ENCODE results near the gene ADM2. TPM values are rescaled to one million over a fixed set of nuclear protein-coding genes. Genes with fewer than 3 reads are reported as not detected.
"Not testable (repeated sequence)": the region's sequence is repeated elsewhere in the genome, so short reads cannot be mapped to it uniquely, and the experiment has no call there.

ADM2 gene
- total RNA-seq (2021) = 7.2 and 10.5 TPM in 2 replicates
- percentile 48 among the genes with signal in this experiment for Bru-seq, nascent RNA
- BruChase-seq, experiment 1, labeled RNA remaining after a 2-hour chase = percentile 64 among the genes with signal in this experiment
- percentile 74 among the genes with signal in this experiment for BruChase-seq, experiment 2, labeled RNA remaining after a 6-hour chase
- long read RNA-seq, full-length matches to known transcripts = 6 of 14 reads
- long read RNA-seq, partial matches to known transcripts = 0 of 14 reads
- long read RNA-seq, other reads (novel, unspliced or antisense) = 8 of 14 reads

DNA sequence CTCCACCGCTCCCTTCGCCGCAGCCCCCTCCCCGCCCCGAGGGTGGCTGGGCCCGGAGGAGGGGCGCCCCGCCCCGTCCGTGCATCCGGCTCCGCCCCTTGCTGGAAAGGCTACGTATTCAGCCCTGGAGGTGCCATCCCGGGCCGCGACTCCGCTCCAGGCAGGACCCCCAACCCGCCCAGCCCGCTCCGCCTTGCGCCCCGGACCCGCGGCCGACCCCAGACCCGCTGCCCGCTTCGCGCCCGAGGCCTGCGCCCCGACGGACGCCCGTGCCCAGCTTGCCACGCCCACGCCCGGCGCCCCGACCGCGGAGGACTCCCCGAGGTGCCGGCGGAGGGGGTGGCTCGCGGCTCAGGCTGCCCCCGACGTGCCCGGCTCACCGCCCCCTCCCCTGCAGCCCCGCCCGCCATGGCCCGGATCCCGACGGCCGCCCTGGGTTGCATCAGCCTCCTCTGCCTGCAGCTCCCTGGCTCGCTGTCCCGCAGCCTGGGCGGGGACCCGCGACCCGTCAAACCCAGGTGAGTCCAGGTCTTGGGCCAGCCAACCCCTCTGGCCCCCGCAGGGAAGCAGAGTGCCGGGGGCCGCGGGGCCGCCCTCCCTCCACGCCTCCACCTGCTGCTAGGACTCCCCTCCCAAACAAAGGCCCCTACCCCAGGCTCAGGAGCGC lies at the start of gene ADM2:
TSS of gene ADM2 (plus strand) at position 104 of the 667 bp plus-strand sequence. CDS start at position 409, 305 bp downstream.
- H3K4me1 ChIP-seq (replicated peaks; ENCODE audit: insufficient read depth) = peaks cover 13% of the 10 kb centered on the region; the same call in 1 of the 2 replicates
- intact Hi-C loops (cut with micrococcal nuclease; ENCODE audit: unreplicated experiment) = no loop called here
- no peak for TF ChIP-seq EZH2 (IDR thresholded peaks at IDR 0.05; ENCODE audit: low read depth)
- no peak for TF ChIP-seq CTCF (conservative IDR thresholded peaks at IDR 0.05)
- H3F3A ChIP-seq (ENCODE audit: insufficient read depth, low read depth) = peaks cover 33% of the 10 kb centered on the region
- no peaks in the 10 kb centered on the region for H3K9me3 ChIP-seq (ENCODE audit: insufficient read depth, low read depth)
- CTCF ChIA-PET = no interaction called here
- POLR2A ChIA-PET (ENCODE audit: unreplicated experiment) = no interaction called here
- H3K9me2 ChIP-seq (ENCODE audit: insufficient read depth) = no peaks in the 10 kb centered on the region
- H3K36me3 ChIP-seq (ENCODE audit: low read depth) = peaks cover 7% of the 10 kb centered on the region
- peak within 1 kb of the TSS; percentile 96 for H3K4me2 ChIP-seq
- peaks cover 9% of the 10 kb centered on the region for H4K20me1 ChIP-seq (ENCODE audit: insufficient read depth)
- H3K4me3 ChIP-seq = peak within 1 kb of the TSS; percentile 87
- H3K79me2 ChIP-seq (ENCODE audit: low read depth) = no peaks in the 10 kb centered on the region
- peak within 1 kb of the TSS; percentile 77 for H2AFZ ChIP-seq
- no TSS peak for BruUV-seq (replicated peaks)
- peak in 1 of 2 experiments; percentile 47 for DNase-seq
- H3K27ac ChIP-seq = no peak within 1 kb of the TSS
- H3K27me3 ChIP-seq (ENCODE audit: insufficient read depth, low read depth) = no peaks in the 10 kb centered on the region

DNA sequence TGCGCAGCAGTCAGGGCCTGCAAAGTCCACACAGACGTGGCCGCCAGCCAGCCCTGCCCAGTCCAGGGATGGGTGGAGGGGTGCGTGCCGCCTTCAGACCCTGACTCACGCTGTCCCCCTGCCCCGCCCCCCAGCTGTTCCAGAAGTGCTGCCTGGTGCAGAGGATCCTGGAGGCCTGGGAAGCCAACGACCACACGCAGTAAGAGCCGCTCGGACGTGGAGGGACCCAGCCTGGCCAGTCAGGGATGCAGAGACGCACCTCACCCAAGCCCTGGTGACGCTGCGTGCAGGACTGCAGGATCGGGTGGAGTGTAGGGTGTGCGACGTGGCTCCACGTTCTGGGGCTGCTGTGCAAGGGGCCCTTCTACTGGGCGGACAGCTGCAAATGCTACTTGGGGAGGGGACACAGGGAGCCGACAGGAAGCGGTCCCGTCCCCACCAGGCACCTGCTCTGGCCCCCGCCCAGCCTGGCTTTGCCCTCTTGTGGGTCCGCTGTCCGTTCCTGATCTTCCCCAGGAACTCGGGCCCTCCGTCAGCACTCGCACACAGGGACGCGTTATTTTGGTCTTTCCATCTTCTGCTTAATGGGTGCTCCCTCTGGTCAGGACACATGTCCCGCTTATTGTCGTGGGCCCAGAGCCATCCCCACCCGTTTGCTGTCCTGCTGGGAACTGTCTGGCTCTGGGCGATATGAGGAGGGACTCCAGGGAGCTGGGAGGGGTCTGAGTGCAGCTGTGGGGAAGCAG lies 49.0 kb upstream of the ADM2 start:
- no peaks in the 10 kb centered on the region for H3K27me3 ChIP-seq (ENCODE audit: insufficient read depth, low read depth)
- no peak overlapping the region for H3K4me2 ChIP-seq
- no peak overlapping the region for H2AFZ ChIP-seq
- TF ChIP-seq EZH2 (IDR thresholded peaks at IDR 0.05; ENCODE audit: low read depth) = no peak
- no peak for TF ChIP-seq CTCF (conservative IDR thresholded peaks at IDR 0.05)
- intact Hi-C loops (cut with micrococcal nuclease; ENCODE audit: unreplicated experiment) = no loop called here
- no peaks in the 10 kb centered on the region for H3K4me1 ChIP-seq (replicated peaks; ENCODE audit: insufficient read depth)
- POLR2A ChIA-PET (ENCODE audit: unreplicated experiment) = no interaction called here
- peaks cover 10% of the 10 kb centered on the region; the same call in 1 of the 2 replicates for H3F3A ChIP-seq (ENCODE audit: insufficient read depth, low read depth)
- no peak for DNase-seq
- H3K27ac ChIP-seq = no peak overlapping the region
- H3K4me3 ChIP-seq = no peak overlapping the region
- H3K9me3 ChIP-seq (ENCODE audit: insufficient read depth, low read depth) = no peaks in the 10 kb centered on the region
- H3K9me2 ChIP-seq (ENCODE audit: insufficient read depth) = no peaks in the 10 kb centered on the region
- CTCF ChIA-PET = no interaction called here
- H3K79me2 ChIP-seq (ENCODE audit: low read depth) = no peaks in the 10 kb centered on the region; the same call in 1 of the 2 replicates
- H4K20me1 ChIP-seq (ENCODE audit: insufficient read depth) = peaks cover 13% of the 10 kb centered on the region
- BruUV-seq (replicated peaks) = no TSS peak
- H3K36me3 ChIP-seq (ENCODE audit: low read depth) = peaks cover 33% of the 10 kb centered on the region

DNA sequence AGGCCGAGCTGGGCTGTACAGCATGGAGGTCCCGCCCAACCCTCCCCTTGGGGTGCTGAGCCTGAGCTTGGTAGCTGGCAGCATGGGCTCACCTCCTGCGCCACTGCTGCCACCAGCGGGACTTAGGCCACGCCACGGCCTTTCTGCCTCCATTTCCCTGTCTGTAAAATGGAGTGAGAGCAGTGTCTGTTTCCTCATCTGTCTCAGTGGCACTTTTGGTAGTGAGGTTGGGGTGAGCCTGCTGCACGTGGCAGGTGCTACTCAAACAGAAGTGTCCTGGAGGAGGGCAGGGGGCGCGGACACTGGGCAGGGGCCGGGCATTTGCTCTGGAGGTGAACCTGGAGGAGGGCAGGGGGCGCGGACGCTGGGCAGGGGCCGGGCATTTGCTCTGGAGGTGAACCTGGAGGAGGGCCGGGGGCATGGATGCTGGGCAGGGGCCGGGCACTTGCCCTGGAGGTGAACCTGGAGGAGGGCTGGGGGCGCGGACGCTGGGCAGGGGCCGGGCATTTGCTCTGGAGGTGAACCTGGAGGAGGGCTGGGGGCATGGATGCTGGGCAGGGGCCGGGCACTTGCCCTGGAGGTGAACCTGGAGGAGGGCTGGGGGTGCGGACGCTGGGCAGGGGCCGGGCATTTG lies 48.3 kb upstream of the ADM2 start:
- BruUV-seq (replicated peaks); H3K4me1 ChIP-seq (replicated peaks; ENCODE audit: insufficient read depth); H3K9me2 ChIP-seq (ENCODE audit: insufficient read depth); H3K27me3 ChIP-seq (ENCODE audit: insufficient read depth, low read depth); H3K79me2 ChIP-seq (ENCODE audit: low read depth); DNase-seq; H3K27ac ChIP-seq; POLR2A ChIA-PET (ENCODE audit: unreplicated experiment); CTCF ChIA-PET; H2AFZ ChIP-seq; intact Hi-C loops (cut with micrococcal nuclease; ENCODE audit: unreplicated experiment); H3K4me2 ChIP-seq; H3K4me3 ChIP-seq; H3K9me3 ChIP-seq (ENCODE audit: insufficient read depth, low read depth); H3F3A ChIP-seq (ENCODE audit: insufficient read depth, low read depth): not testable (repeated sequence)
- Histone ChIP-seq H3K36me3 (ENCODE audit: low read depth) (peaks cover 33% of the 10 kb centered on the region), H4K20me1 (ENCODE audit: insufficient read depth) (peaks cover 17% of the 10 kb centered on the region)
